Measurements from ENCODE around the gene ACSM6. TPM values are rescaled to one million over a fixed set of nuclear protein-coding genes. Genes with fewer than 3 reads are reported as not detected.

The ACSM6 gene
- total RNA-seq, 1 experiment from 2014 or later: not detected

- Histone ChIP-seq H4K8ac (replicated peaks; ENCODE audit: insufficient read length, low read depth, low read length) (no peak overlapping the region), H2BK12ac (ENCODE audit: insufficient read length, low read depth, low read length) (no peak overlapping the region), H2BK20ac (ENCODE audit: low read depth, low read length, poor library complexity, severe bottlenecking) (no peak overlapping the region), H2BK120ac (ENCODE audit: low read depth, low read length, poor library complexity, severe bottlenecking) (no peak overlapping the region), H4K20me1 (ENCODE audit: control insufficient read depth, insufficient read depth, insufficient read length) (no peaks in the 10 kb centered on the region), H3K56ac (ENCODE audit: insufficient read length, low read depth, low read length) (no peak overlapping the region), H2AK5ac (ENCODE audit: insufficient read length, low read length) (no peak overlapping the region), H3K18ac (ENCODE audit: insufficient read length, low read depth, low read length) (no peak overlapping the region), H3K9me3 (ENCODE audit: control insufficient read depth, low read depth, low read length) (no peaks in the 10 kb centered on the region), H2AFZ (ENCODE audit: low read length) (no peak overlapping the region), H3T11ph (ENCODE audit: low read length) (no peak overlapping the region), H3K79me2 (ENCODE audit: insufficient read depth, low read length) (no peaks in the 10 kb centered on the region), H3K4me2 (ENCODE audit: insufficient read depth, insufficient read length, low read length) (no peak overlapping the region), H2BK15ac (ENCODE audit: low read depth, low read length) (no peak overlapping the region), H3K27me3 (ENCODE audit: insufficient read depth, low read length) (no peaks in the 10 kb centered on the region), H3K4me1 (ENCODE audit: insufficient read depth, low read length) (peaks cover 2% of the 10 kb centered on the region; the same call in 1 of the 2 replicates), H2BK5ac (ENCODE audit: insufficient read length, low read length) (no peak overlapping the region), H4K5ac (ENCODE audit: insufficient read length, low read depth, low read length) (no peak overlapping the region), H3K14ac (ENCODE audit: insufficient read depth, low read length) (no peak overlapping the region), H3K23me2 (ENCODE audit: insufficient read length, low read depth, low read length, poor library complexity, severe bottlenecking) (no peaks in the 10 kb centered on the region), H3K23ac (ENCODE audit: insufficient read length, low read depth, low read length) (no peak overlapping the region), H3K27ac (ENCODE audit: insufficient read length, low read depth, low read length) (no peak overlapping the region), H3K4ac (ENCODE audit: low read depth, low read length) (no peak overlapping the region), H4K91ac (ENCODE audit: insufficient read length, low read depth, low read length) (no peak overlapping the region), H3K9ac (ENCODE audit: extremely low read depth, insufficient read length, low read length) (no peak overlapping the region), H3K79me1 (ENCODE audit: insufficient read depth, low read depth, low read length, poor library complexity, severe bottlenecking) (no peaks in the 10 kb centered on the region)
- Mint-ChIP-seq H3K27ac (peak overlapping the region in 1 of 3 experiments; percentile 40; a peak in 4 of 7 replicates), H3K4me3 (no peak overlapping the region), H3K4me1 (peaks cover 16 to 23% of the 10 kb centered on the region in 2 experiments), H3K36me3 (ENCODE audit: insufficient read depth in 1 of 3, low read depth in 3 of 3) (peaks cover 21 to 59% (median 56%) of the 10 kb centered on the region in 3 experiments), H3K9me3 (peaks cover 8 to 9% of the 10 kb centered on the region in 2 experiments), H3K27me3 (ENCODE audit: low read depth) (no peaks in the 10 kb centered on the region)
- peak; percentile 89 for TF ChIP-seq CTCF (conservative IDR thresholded peaks at IDR 0.05)
- no CpG with 5 or more reads among the region's 8 CpGs for WGBS (ENCODE audit: extremely low coverage, insufficient read length, low lambda C conversion rate)
- peak; percentile 73 for DNase-seq
Observed at GRCh38 chr10:95242581-95243317, 48.7 kb downstream of the ACSM6 start.
